T-helper 17 cell (primary cell): ENCODE results near the gene FAM163B. TPM values are rescaled to one million over a fixed set of nuclear protein-coding genes. Genes with fewer than 3 reads are reported as not detected.

Source experiments
- ATAC-seq: fragments of 150-1000 bp; cut with Tn5 transposase; 2 replicates; pipeline ENCODE4 v1.10.0; 2021; ENCODE audit warnings: mild to moderate bottlenecking, moderate library complexity
- DNase-seq, 3 donors: peaks; one replicate each; pipeline versions ENCODE4 v3.0.0 to v3.0.0-alpha.2; 2020 to 2021
- H3K9me3 ChIP-seq: one replicate; pipeline ENCODE4 v1.7.0; 2013; ENCODE audit warnings: low read length, mild to moderate bottlenecking; ENCODE audit not compliant: control insufficient read depth, poor library complexity, severe bottlenecking
- H3K27ac Mint-ChIP-seq: one replicate; pipeline ENCODE4 v1.8.0; 2022; ENCODE audit warnings: mild to moderate bottlenecking, moderate library complexity, mixed read lengths
- H3K27me3 Mint-ChIP-seq: one replicate; pipeline ENCODE4 v1.8.0; 2022; ENCODE audit warnings: mixed read lengths
- H3K36me3 Mint-ChIP-seq: one replicate; pipeline ENCODE4 v1.8.0; 2022; ENCODE audit warnings: low read depth, mixed read lengths
- H3K4me1 Mint-ChIP-seq: one replicate; pipeline ENCODE4 v1.8.0; 2022; ENCODE audit warnings: mild to moderate bottlenecking, mixed read lengths
- H3K4me3 Mint-ChIP-seq: one replicate; pipeline ENCODE4 v1.8.0; 2022; ENCODE audit warnings: mild to moderate bottlenecking, moderate library complexity, mixed read lengths
- total RNA-seq, 4 donors: library from RNA in 2 of 4; stranded (reverse) in 2 of 4; gene quantifications; one replicate each; pipeline ENCODE4 v1.2.3 and lab custom pipeline; 2022 to 2026

Gene FAM163B
- total RNA-seq, 2 donors from 2014 or later, result not detected

GRCh38 chr9:133528876-133529241, 80.3 kb downstream of the FAM163B start:
- H3K36me3 Mint-ChIP-seq, result no peaks in the 10 kb centered on the region
- peaks cover 45% of the 10 kb centered on the region for H3K27me3 Mint-ChIP-seq
- DNase-seq, result no peak
- H3K9me3 ChIP-seq, result no peaks in the 10 kb centered on the region
- no peak for ATAC-seq
- H3K4me1 Mint-ChIP-seq, result peaks cover 9% of the 10 kb centered on the region
- no peak overlapping the region for H3K4me3 Mint-ChIP-seq
- H3K27ac Mint-ChIP-seq, result no peak overlapping the region

- no peak overlapping the region for H3K27ac Mint-ChIP-seq
- ATAC-seq, result no peak
- H3K4me3 Mint-ChIP-seq, result no peak overlapping the region
- H3K27me3 Mint-ChIP-seq, result peaks cover 48% of the 10 kb centered on the region
- H3K4me1 Mint-ChIP-seq, result peaks cover 13% of the 10 kb centered on the region
- H3K36me3 Mint-ChIP-seq, result peaks cover 4% of the 10 kb centered on the region
- DNase-seq, result no peak
- no peaks in the 10 kb centered on the region for H3K9me3 ChIP-seq
Observed at GRCh38 chr9:133528001-133528875, 81.0 kb downstream of the FAM163B start.

- DNase-seq (no peak), ATAC-seq (no peak)
- Mint-ChIP-seq H3K27ac (no peak overlapping the region), H3K4me1 (peaks cover 11% of the 10 kb centered on the region), H3K27me3 (peaks cover 44% of the 10 kb centered on the region), H3K4me3 (no peak overlapping the region), H3K36me3 (peaks cover 4% of the 10 kb centered on the region)
- H3K9me3 ChIP-seq, result no peaks in the 10 kb centered on the region
Observed at GRCh38 chr9:133527444-133527920, 81.7 kb downstream of the FAM163B start.

Other genes starting within 250 kb of the FAM163B start
- 100 to 1,000 TPM; 116 to 124 TPM for gene SURF4, start 233.3 kb downstream of the FAM163B start, total RNA-seq
- gene STKLD1, start 233.0 kb downstream of the FAM163B start, total RNA-seq, result under 1 TPM; 0.72 to 0.81 TPM
- 10 to 100 TPM; 17.0 to 23.4 TPM for gene REXO4, start 191.4 kb downstream of the FAM163B start, total RNA-seq
- gene ADAMTS13, start 187.0 kb downstream of the FAM163B start, total RNA-seq, result 1 to 10 TPM; 1.1 to 1.9 TPM
- gene CACFD1, start 149.4 kb downstream of the FAM163B start, total RNA-seq, result 1 to 10 TPM; 1.4 to 3.8 TPM
- 1 to 10 TPM; 1.5 to 3.4 TPM for gene SLC2A6, start 130.3 kb downstream of the FAM163B start, total RNA-seq
- gene MYMK, start 84.4 kb downstream of the FAM163B start, total RNA-seq, result not detected
- not detected for gene ADAMTSL2, start 74.7 kb downstream of the FAM163B start, total RNA-seq
- gene DBH, start 27.0 kb upstream of the FAM163B start, total RNA-seq, result under 1 TPM in 1 of 2 donors, not detected in 1; 0.18 TPM
- 1 to 10 TPM; 2.2 to 6.8 TPM for gene SARDH, start 129.0 kb upstream of the FAM163B start, total RNA-seq